Activated CD4-positive, alpha-beta T cell treated with anti-CD3 and anti-CD28 coated beads, Interleukin-2, Interleukin-6, amounts not matched to agents 100 ng/mL and 50 ng/mL, durations not matched to agents 16 hours and 8 hours (primary cell): ENCODE data around the gene OR6S1.
"Not testable (repeated sequence)": the region's sequence is repeated elsewhere in the genome, so short reads cannot be mapped to it uniquely, and the experiment has no call there.

ENCODE experiments used
- DNase-seq: peaks from one replicate; pipeline ENCODE4 v3.0.0-alpha.2; 2020

OR6S1 gene

GRCh38 chr14:20609215-20610001 is 32.1 kb downstream of the OR6S1 start:
- peak; percentile 92 for DNase-seq

- no peak for DNase-seq
Observed at GRCh38 chr14:20608383-20609110, 32.9 kb downstream of the OR6S1 start.

- peak; percentile 58 for DNase-seq
Observed at GRCh38 chr14:20607617-20608016, 33.9 kb downstream of the OR6S1 start.

- DNase-seq, result no peak
Observed at GRCh38 chr14:20606902-20607242, 34.6 kb downstream of the OR6S1 start.

- DNase-seq, result no peak
Observed at GRCh38 chr14:20606190-20606901, 35.1 kb downstream of the OR6S1 start.

GRCh38 chr14:20603813-20604690 is 37.4 kb downstream of the OR6S1 start:
- no peak for DNase-seq

- no peak for DNase-seq
Observed at GRCh38 chr14:20602583-20602982, 38.9 kb downstream of the OR6S1 start.

- DNase-seq, result no peak
Observed at GRCh38 chr14:20601522-20601921, 40.0 kb downstream of the OR6S1 start.

GRCh38 chr14:20597108-20597507 is 44.4 kb downstream of the OR6S1 start:
- DNase-seq, result no peak

- not testable (repeated sequence) for DNase-seq
Observed at GRCh38 chr14:20595726-20596125, 45.8 kb downstream of the OR6S1 start.

GRCh38 chr14:20592574-20592973 is 48.9 kb downstream of the OR6S1 start:
- no peak for DNase-seq

- DNase-seq, result no peak
Observed at GRCh38 chr14:20591235-20591634, 50.3 kb downstream of the OR6S1 start, which contains the start of gene RNASE12. RNASE12 (minus strand) TSS chr14:20591376; CDS start chr14:20590723, 653 bp downstream.
